ENCODE measurements around the gene FAM241B. TPM values are rescaled to one million over a fixed set of nuclear protein-coding genes. Genes with fewer than 3 reads are reported as not detected.

Gene FAM241B
- total and polyA plus RNA-seq, 2 donors = 1.0 to 8.3 TPM

GRCh38 chr10:69616358-69616757 lies 13.7 kb upstream of the FAM241B start:
- peaks cover 0 to 2% of the 10 kb centered on the region in 2 donors for H3K27me3 ChIP-seq (ENCODE audit: control insufficient read depth in 2 of 2, insufficient read depth in 1 of 2, low read length in 1 of 2)
- no peaks in the 10 kb centered on the region for H3K4me1 ChIP-seq (ENCODE audit: control insufficient read depth in 2 of 2, insufficient read depth in 2 of 2, low read length in 2 of 2)
- no peak overlapping the region for H3K4me3 ChIP-seq (ENCODE audit: low read length in 2 of 2)
- no peak overlapping the region for H3K27ac ChIP-seq (ENCODE audit: low read depth in 1 of 2, low read length in 1 of 2)
- WGBS = 93% methylated on average over 4 of the region's 4 CpGs
- H3K36me3 ChIP-seq (ENCODE audit: control insufficient read depth in 2 of 2, insufficient read depth in 2 of 2, low read length in 1 of 2) = no peaks in the 10 kb centered on the region
- H3K9me3 ChIP-seq (ENCODE audit: control insufficient read depth in 2 of 2, insufficient read depth in 1 of 2, low read length in 1 of 2) = no peaks in the 10 kb centered on the region
- DNase-seq (ENCODE audit: low read depth in 6 of 9, low spot score in 9 of 9) = no peak

- Histone ChIP-seq H3K9me3 (ENCODE audit: control insufficient read depth in 2 of 2, insufficient read depth in 1 of 2, low read length in 1 of 2) (no peaks in the 10 kb centered on the region), H3K36me3 (ENCODE audit: control insufficient read depth in 2 of 2, insufficient read depth in 2 of 2, low read length in 1 of 2) (no peaks in the 10 kb centered on the region), H3K4me3 (ENCODE audit: low read length in 2 of 2) (no peak overlapping the region), H3K27me3 (ENCODE audit: control insufficient read depth in 2 of 2, insufficient read depth in 1 of 2, low read length in 1 of 2) (peaks cover 0 to 2% of the 10 kb centered on the region in 2 donors), H3K4me1 (ENCODE audit: control insufficient read depth in 2 of 2, insufficient read depth in 2 of 2, low read length in 2 of 2) (no peaks in the 10 kb centered on the region), H3K27ac (ENCODE audit: low read depth in 1 of 2, low read length in 1 of 2) (no peak overlapping the region)
- DNase-seq (ENCODE audit: low read depth in 6 of 9, low spot score in 9 of 9) = no peak
- 91% methylated on average over 2 of the region's 2 CpGs for WGBS
Observed at GRCh38 chr10:69618746-69619145, 11.3 kb upstream of the FAM241B start.

GRCh38 chr10:69619626-69620025 lies 10.4 kb upstream of the FAM241B start:
- DNase-seq (ENCODE audit: low read depth in 6 of 9, low spot score in 9 of 9) = no peak
- Histone ChIP-seq H3K4me1 (ENCODE audit: control insufficient read depth in 2 of 2, insufficient read depth in 2 of 2, low read length in 2 of 2) (no peaks in the 10 kb centered on the region), H3K36me3 (ENCODE audit: control insufficient read depth in 2 of 2, insufficient read depth in 2 of 2, low read length in 1 of 2) (no peaks in the 10 kb centered on the region), H3K27me3 (ENCODE audit: control insufficient read depth in 2 of 2, insufficient read depth in 1 of 2, low read length in 1 of 2) (peaks cover 0 to 2% of the 10 kb centered on the region in 2 donors), H3K4me3 (ENCODE audit: low read length in 2 of 2) (no peak overlapping the region), H3K9me3 (ENCODE audit: control insufficient read depth in 2 of 2, insufficient read depth in 1 of 2, low read length in 1 of 2) (no peaks in the 10 kb centered on the region), H3K27ac (ENCODE audit: low read depth in 1 of 2, low read length in 1 of 2) (no peak overlapping the region)
- 98% methylated on average over 7 of the region's 7 CpGs for WGBS

GRCh38 chr10:69620625-69621024 lies 9.4 kb upstream of the FAM241B start:
- no peak overlapping the region for H3K4me3 ChIP-seq (ENCODE audit: low read length in 2 of 2)
- H3K9me3 ChIP-seq (ENCODE audit: control insufficient read depth in 2 of 2, insufficient read depth in 1 of 2, low read length in 1 of 2) = no peaks in the 10 kb centered on the region
- no peaks in the 10 kb centered on the region for H3K36me3 ChIP-seq (ENCODE audit: control insufficient read depth in 2 of 2, insufficient read depth in 2 of 2, low read length in 1 of 2)
- H3K27me3 ChIP-seq (ENCODE audit: control insufficient read depth in 2 of 2, insufficient read depth in 1 of 2, low read length in 1 of 2) = peaks cover 0 to 2% of the 10 kb centered on the region in 2 donors
- WGBS = 34% methylated on average over 5 of the region's 5 CpGs
- H3K4me1 ChIP-seq (ENCODE audit: control insufficient read depth in 2 of 2, insufficient read depth in 2 of 2, low read length in 2 of 2) = no peaks in the 10 kb centered on the region
- DNase-seq (ENCODE audit: low read depth in 6 of 9, low spot score in 9 of 9) = no peak
- no peak overlapping the region for H3K27ac ChIP-seq (ENCODE audit: low read depth in 1 of 2, low read length in 1 of 2)

- no peaks in the 10 kb centered on the region for H3K36me3 ChIP-seq (ENCODE audit: control insufficient read depth in 2 of 2, insufficient read depth in 2 of 2, low read length in 1 of 2)
- H3K27ac ChIP-seq (ENCODE audit: low read depth in 1 of 2, low read length in 1 of 2) = no peak overlapping the region
- H3K9me3 ChIP-seq (ENCODE audit: control insufficient read depth in 2 of 2, insufficient read depth in 1 of 2, low read length in 1 of 2) = no peaks in the 10 kb centered on the region
- H3K4me1 ChIP-seq (ENCODE audit: control insufficient read depth in 2 of 2, insufficient read depth in 2 of 2, low read length in 2 of 2) = no peaks in the 10 kb centered on the region
- H3K4me3 ChIP-seq (ENCODE audit: low read length in 2 of 2) = no peak overlapping the region
- peak in 1 of 9 donors; percentile 26 for DNase-seq (ENCODE audit: low read depth in 6 of 9, low spot score in 9 of 9)
- H3K27me3 ChIP-seq (ENCODE audit: control insufficient read depth in 2 of 2, insufficient read depth in 1 of 2, low read length in 1 of 2) = peaks cover 0 to 12% of the 10 kb centered on the region in 2 donors
- 4% methylated on average over 2 of the region's 2 CpGs for WGBS
Observed at GRCh38 chr10:69624245-69624786, 5.7 kb upstream of the FAM241B start.

GRCh38 chr10:69626826-69627225 lies 3.2 kb upstream of the FAM241B start:
- Histone ChIP-seq H3K27me3 (ENCODE audit: control insufficient read depth in 2 of 2, insufficient read depth in 1 of 2, low read length in 1 of 2) (peaks cover 0 to 37% of the 10 kb centered on the region in 2 donors), H3K9me3 (ENCODE audit: control insufficient read depth in 2 of 2, insufficient read depth in 1 of 2, low read length in 1 of 2) (peaks cover 0 to 3% of the 10 kb centered on the region in 2 donors), H3K36me3 (ENCODE audit: control insufficient read depth in 2 of 2, insufficient read depth in 2 of 2, low read length in 1 of 2) (no peaks in the 10 kb centered on the region), H3K27ac (ENCODE audit: low read depth in 1 of 2, low read length in 1 of 2) (no peak overlapping the region), H3K4me3 (ENCODE audit: low read length in 2 of 2) (no peak overlapping the region), H3K4me1 (ENCODE audit: control insufficient read depth in 2 of 2, insufficient read depth in 2 of 2, low read length in 2 of 2) (peaks cover 2 to 4% of the 10 kb centered on the region in 2 donors)
- DNase-seq (ENCODE audit: low read depth in 6 of 9, low spot score in 9 of 9) = no peak

GRCh38 chr10:69628891-69629290 lies 1.2 kb upstream of the FAM241B start:
- no peak overlapping the region for H3K4me3 ChIP-seq (ENCODE audit: low read length in 2 of 2)
- 64% methylated on average over 6 of the region's 6 CpGs for WGBS
- peaks cover 0 to 3% of the 10 kb centered on the region in 2 donors for H3K9me3 ChIP-seq (ENCODE audit: control insufficient read depth in 2 of 2, insufficient read depth in 1 of 2, low read length in 1 of 2)
- no peak for DNase-seq (ENCODE audit: low read depth in 6 of 9, low spot score in 9 of 9)
- H3K36me3 ChIP-seq (ENCODE audit: control insufficient read depth in 2 of 2, insufficient read depth in 2 of 2, low read length in 1 of 2) = no peaks in the 10 kb centered on the region
- H3K27ac ChIP-seq (ENCODE audit: low read depth in 1 of 2, low read length in 1 of 2) = no peak overlapping the region
- peaks cover 0 to 44% of the 10 kb centered on the region in 2 donors for H3K27me3 ChIP-seq (ENCODE audit: control insufficient read depth in 2 of 2, insufficient read depth in 1 of 2, low read length in 1 of 2)
- H3K4me1 ChIP-seq (ENCODE audit: control insufficient read depth in 2 of 2, insufficient read depth in 2 of 2, low read length in 2 of 2) = peaks cover 2 to 4% of the 10 kb centered on the region in 2 donors

- peaks cover 0 to 3% of the 10 kb centered on the region in 2 donors for H3K9me3 ChIP-seq (ENCODE audit: control insufficient read depth in 2 of 2, insufficient read depth in 1 of 2, low read length in 1 of 2)
- H3K4me1 ChIP-seq (ENCODE audit: control insufficient read depth in 2 of 2, insufficient read depth in 2 of 2, low read length in 2 of 2) = peaks cover 2 to 4% of the 10 kb centered on the region in 2 donors
- DNase-seq (ENCODE audit: low read depth in 6 of 9, low spot score in 9 of 9) = no peak
- no peak overlapping the region for H3K27ac ChIP-seq (ENCODE audit: low read depth in 1 of 2, low read length in 1 of 2)
- H3K4me3 ChIP-seq (ENCODE audit: low read length in 2 of 2) = no peak overlapping the region
- H3K36me3 ChIP-seq (ENCODE audit: control insufficient read depth in 2 of 2, insufficient read depth in 2 of 2, low read length in 1 of 2) = no peaks in the 10 kb centered on the region
- WGBS = 56% methylated on average over 2 of the region's 2 CpGs
- H3K27me3 ChIP-seq (ENCODE audit: control insufficient read depth in 2 of 2, insufficient read depth in 1 of 2, low read length in 1 of 2) = peaks cover 0 to 46% of the 10 kb centered on the region in 2 donors
Observed at GRCh38 chr10:69629519-69629896, 539 bp upstream of the FAM241B start.

- no peak overlapping the region for H3K27ac ChIP-seq (ENCODE audit: low read depth in 1 of 2, low read length in 1 of 2)
- H3K4me3 ChIP-seq (ENCODE audit: low read length in 2 of 2) = peak overlapping the region in 1 of 2 donors; percentile 62
- peaks cover 2 to 4% of the 10 kb centered on the region in 2 donors for H3K4me1 ChIP-seq (ENCODE audit: control insufficient read depth in 2 of 2, insufficient read depth in 2 of 2, low read length in 2 of 2)
- no peaks in the 10 kb centered on the region for H3K36me3 ChIP-seq (ENCODE audit: control insufficient read depth in 2 of 2, insufficient read depth in 2 of 2, low read length in 1 of 2)
- WGBS = 86% methylated on average over 24 of the region's 24 CpGs
- DNase-seq (ENCODE audit: low read depth in 6 of 9, low spot score in 9 of 9) = no peak
- H3K9me3 ChIP-seq (ENCODE audit: control insufficient read depth in 2 of 2, insufficient read depth in 1 of 2, low read length in 1 of 2) = peaks cover 0 to 3% of the 10 kb centered on the region in 2 donors
- peaks cover 0 to 49% of the 10 kb centered on the region in 2 donors for H3K27me3 ChIP-seq (ENCODE audit: control insufficient read depth in 2 of 2, insufficient read depth in 1 of 2, low read length in 1 of 2)
Observed at GRCh38 chr10:69630651-69631400, 779 bp downstream of the FAM241B start.

Measured in thymus (tissue), 11 donors.